Liver (tissue), 3 donors: ENCODE data around the gene RGS1.

Experiments
- ATF3 ChIP-seq: IDR thresholded peaks from 2 replicates; pipeline ENCODE4 v1.6.1; 2016; ENCODE audit warnings: antibody characterized with exemption
- CTCF ChIP-seq: fragments of 150-350 bp; IDR thresholded peaks from 2 replicates; pipeline ENCODE4 v1.5.1; 2017; ENCODE audit warnings: improper control_type of control experiment, low read depth, low read length; ENCODE audit not compliant: missing input control
- MAX ChIP-seq: IDR thresholded peaks from 2 replicates; pipeline ENCODE4 v1.6.1; 2016; ENCODE audit warnings: antibody characterized with exemption
- NR2F2 ChIP-seq: IDR thresholded peaks from 2 replicates; pipeline ENCODE4 v1.6.1; 2016; ENCODE audit warnings: antibody characterized with exemption
- REST ChIP-seq: IDR thresholded peaks from 2 replicates; pipeline ENCODE4 v1.6.1; 2016; ENCODE audit warnings: antibody characterized with exemption, mild to moderate bottlenecking
- SP1 ChIP-seq: IDR thresholded peaks from 2 replicates; pipeline ENCODE4 v1.6.1; 2018; ENCODE audit warnings: antibody characterized with exemption, mild to moderate bottlenecking
- YY1 ChIP-seq: IDR thresholded peaks from 2 replicates; pipeline ENCODE4 v1.6.1; 2016; ENCODE audit warnings: antibody characterized with exemption, mild to moderate bottlenecking
- ZBTB33 ChIP-seq: IDR thresholded peaks from 2 replicates; pipeline ENCODE4 v1.6.1; 2016; ENCODE audit warnings: antibody characterized with exemption
- donor health status: healthy.
- donor health status: healthy.

GRCh38 chr1:192587386-192588266 is 12.1 kb downstream of the RGS1 start:
- no peak for TF ChIP-seq CTCF
- no peak for TF ChIP-seq ZBTB33
- no peak for TF ChIP-seq REST
- TF ChIP-seq MAX, result no peak
- TF ChIP-seq SP1, result no peak
- no peak for TF ChIP-seq YY1
- no peak for TF ChIP-seq NR2F2
- no peak for TF ChIP-seq ATF3
